Measurements from ENCODE around the gene CMSS1.
"Not testable (repeated sequence)": the region's sequence is repeated elsewhere in the genome, so short reads cannot be mapped to it uniquely, and the experiment has no call there.

The CMSS1 gene

GRCh38 chr3:100083209-100083608 lies 265.5 kb downstream of the CMSS1 start:
- DNase-seq (ENCODE audit: low read depth) = no peak

DNA sequence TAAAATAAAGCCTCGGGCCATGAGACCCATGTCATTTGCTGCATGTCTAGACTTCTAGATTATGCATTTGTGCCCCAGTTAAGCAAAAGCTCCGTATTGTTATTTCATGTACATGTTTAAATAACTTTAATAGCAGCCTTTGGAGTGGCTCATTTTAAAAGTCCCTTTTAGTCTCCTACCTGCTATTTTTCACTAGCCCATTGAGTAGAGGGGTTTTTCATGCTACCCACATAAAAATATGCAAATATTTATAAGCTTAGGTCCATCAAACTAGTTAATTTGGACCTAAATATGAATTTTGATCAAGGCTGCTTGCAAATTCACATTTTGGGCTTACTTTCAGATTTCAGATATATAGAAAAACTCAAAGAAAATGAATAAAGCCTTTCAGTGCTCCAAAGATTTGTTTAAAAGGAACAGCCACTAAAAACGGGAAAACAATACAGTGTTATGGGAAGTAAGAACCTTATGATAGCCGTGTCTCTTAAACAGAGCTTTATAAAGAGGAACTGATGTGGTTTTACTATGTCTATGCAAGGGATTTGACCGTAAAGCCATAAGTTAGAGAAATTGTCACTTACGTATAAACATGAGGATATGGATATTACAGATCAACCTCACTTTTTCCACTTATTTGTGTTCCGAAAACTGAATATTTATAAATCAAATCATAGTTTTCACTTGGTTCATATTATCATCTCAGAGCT lies 266.6 kb downstream of the CMSS1 start:
- DNase-seq (ENCODE audit: low read depth) = no peak

DNA sequence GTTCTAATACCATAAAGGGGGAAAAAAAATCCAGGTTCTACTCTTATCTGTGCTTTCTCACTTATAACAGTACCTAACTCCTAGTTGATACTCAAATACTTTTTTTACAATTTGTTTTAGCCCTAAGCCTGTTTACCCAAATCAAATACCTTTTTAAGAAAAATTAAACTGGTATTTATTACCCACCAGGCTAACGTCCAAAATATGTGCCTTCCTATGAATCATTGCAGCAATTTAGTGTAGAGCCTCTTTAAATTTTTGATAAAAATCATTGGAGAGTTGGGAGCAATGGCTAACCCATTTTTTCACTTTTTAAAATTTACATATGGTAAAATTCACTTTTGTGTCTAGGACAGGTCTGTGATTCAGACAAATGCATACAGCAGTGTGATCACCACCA lies 268.7 kb downstream of the CMSS1 start:
- DNase-seq (ENCODE audit: low read depth) = no peak

- peak; percentile 36 for DNase-seq (ENCODE audit: low read depth)
Measured at GRCh38 chr3:100087198-100087597, 269.5 kb downstream of the CMSS1 start.

- no peak for DNase-seq (ENCODE audit: low read depth)
Measured at GRCh38 chr3:100088735-100089368, 271.2 kb downstream of the CMSS1 start.

- peak; percentile 31 for DNase-seq (ENCODE audit: low read depth)
Measured at GRCh38 chr3:100089812-100090668, 272.4 kb downstream of the CMSS1 start.

GRCh38 chr3:100090669-100091005 lies 273.0 kb downstream of the CMSS1 start:
- DNase-seq (ENCODE audit: low read depth) = no peak

DNA sequence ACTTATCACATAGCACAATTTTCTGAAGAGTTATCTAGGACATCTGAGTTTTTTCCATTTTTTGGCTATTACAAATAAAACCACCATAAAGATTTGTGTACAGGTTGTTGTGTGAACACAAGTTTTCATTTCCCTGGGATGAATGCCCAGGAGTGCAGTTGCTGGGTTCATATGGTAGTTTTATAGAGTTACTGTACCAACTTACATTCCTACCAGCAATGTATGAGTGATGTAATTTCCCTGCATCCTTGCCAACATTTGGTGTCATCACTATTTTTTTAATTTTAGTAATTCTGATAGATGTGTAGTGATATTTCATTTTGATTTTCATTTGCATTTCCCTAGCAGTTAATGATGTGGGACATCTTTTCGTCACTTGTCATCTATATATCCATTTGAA lies 276.2 kb downstream of the CMSS1 start:
- no peak for DNase-seq (ENCODE audit: low read depth)

GRCh38 chr3:100096286-100096685 lies 278.6 kb downstream of the CMSS1 start:
- not testable (repeated sequence) for DNase-seq (ENCODE audit: low read depth)

DNA sequence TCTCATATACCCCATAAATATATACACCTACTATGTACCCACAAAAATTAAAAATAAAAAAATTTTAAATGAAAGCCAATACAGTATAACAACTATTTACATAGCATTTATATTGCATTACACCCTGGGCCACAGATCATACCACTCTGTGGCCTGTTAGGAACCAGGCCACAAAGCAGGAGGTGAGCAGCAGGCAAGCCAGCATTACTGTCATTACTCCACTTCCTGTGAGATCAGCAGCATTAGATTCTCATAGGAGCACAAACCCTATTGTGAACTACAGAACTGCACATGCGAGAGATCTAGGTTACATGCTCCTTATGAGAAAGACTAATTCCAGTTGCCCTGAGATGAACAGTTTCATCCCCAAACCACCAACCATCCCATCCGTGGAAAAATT lies 279.2 kb downstream of the CMSS1 start:
- DNase-seq (ENCODE audit: low read depth) = no peak

DNA sequence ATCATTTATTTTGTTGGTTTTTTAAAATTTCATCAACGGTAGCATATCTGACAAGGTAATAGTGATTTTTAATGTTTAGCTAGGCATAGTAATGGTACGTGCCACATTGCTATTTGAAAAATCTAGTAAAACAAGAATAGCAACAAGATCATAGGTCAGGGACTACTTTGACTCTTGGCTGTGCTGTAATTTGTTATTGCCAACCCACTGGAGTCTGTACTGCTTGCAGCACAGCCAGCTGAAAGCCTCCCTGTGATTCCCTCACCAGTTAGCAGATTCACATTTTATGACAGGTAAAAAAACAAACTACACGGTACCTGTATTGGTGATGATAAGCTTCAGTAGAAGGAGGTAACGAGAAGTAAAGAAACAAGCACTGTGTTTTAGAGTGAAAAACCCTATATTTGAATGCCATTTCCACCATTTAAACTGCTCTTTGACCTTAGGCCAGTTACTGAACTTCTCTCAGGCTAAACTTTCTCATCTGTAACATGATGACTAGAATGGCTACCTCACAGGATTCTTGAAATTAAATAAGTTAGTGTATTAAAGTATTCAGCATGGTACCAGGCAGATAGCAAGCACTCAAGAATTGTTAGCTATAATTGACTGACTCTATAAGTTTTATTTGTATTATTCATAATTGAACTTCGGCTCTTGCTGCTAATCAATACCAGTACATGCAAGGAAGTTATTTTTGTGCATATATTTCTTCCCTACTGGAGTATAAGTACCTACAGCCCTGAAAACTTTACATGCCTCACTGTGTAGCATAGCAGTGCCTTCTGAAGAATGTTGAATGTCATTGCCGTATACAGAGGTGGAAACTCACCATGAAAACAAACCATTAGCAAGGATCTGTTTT lies 280.5 kb downstream of the CMSS1 start:
- no peak for DNase-seq (ENCODE audit: low read depth)

DNA sequence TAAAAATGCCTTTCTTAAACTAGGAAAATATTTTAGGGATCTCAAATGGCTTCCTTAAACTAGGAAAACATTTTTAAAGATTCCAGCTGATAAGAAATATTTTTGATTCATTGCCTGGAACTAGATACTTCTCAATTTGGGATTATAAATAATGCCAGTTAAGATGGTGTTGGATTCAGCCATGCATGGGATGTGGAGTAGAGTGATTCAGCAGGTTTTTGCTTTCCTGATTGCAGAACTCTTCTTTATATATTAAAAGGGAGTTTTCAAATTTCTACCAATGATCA lies 281.1 kb downstream of the CMSS1 start:
- no peak for DNase-seq (ENCODE audit: low read depth)

- DNase-seq (ENCODE audit: low read depth) = no peak
Measured at GRCh38 chr3:100099621-100100020, 282.0 kb downstream of the CMSS1 start.

DNA sequence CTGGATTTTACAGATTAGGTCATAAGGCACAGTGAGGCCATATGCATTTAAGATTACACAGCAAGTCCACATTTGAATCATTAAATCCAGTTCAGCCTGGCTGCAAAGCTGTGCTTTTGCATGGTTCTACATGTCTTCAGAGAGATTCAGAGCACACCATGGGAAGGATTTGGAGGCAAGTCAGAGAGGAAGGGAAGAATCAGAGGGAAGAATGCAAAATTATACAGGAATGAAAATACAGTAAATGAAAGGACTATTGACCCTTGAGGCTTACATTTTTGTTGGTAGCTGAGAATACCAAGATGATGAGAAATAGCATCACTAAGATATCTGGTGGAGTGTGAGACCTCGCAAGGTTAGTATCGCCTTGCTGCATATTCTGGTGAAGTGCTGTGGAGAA lies 282.8 kb downstream of the CMSS1 start:
- no peak for DNase-seq (ENCODE audit: low read depth)

DNA sequence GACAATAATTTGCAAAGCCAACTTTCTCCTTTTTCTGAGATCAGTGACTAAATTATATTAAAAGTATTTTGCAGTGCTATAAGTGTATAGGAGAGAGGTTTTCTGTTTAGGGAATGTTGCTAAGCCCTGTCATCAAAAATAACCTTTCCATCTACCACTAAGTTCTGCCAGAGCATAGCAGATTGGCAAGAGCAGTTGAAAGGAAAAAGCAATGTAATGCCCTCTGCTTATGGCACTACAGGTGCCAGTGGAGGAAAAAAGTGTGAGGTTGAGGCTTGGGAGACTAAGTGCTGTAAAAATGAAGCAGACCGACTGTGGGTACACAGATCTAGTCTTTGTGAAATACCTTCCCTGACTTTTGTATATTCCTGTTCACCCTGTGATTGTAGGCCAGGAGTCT lies 285.1 kb downstream of the CMSS1 start:
- no peak for DNase-seq (ENCODE audit: low read depth)

GRCh38 chr3:100103558-100104441 lies 286.1 kb downstream of the CMSS1 start:
- DNase-seq (ENCODE audit: low read depth) = no peak

DNA sequence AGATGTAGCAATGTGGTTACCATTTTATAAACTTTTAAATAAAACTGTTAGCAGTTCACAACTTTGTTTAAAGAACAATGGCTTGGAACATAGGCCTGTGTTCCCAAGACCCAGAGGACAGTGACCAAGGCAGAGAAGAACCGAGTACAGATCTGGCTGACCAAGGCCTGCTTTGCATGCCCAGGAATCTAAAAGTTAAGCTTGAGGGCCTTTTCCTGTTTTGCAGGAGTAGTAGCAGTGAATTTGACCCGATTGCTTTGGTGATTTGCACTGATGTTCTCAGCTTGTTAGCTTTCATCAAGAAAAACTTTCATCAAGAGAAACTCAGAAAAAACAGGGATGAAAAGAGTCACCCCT lies 286.8 kb downstream of the CMSS1 start:
- no peak for DNase-seq (ENCODE audit: low read depth)

- no peak for DNase-seq (ENCODE audit: low read depth)
Measured at GRCh38 chr3:100104817-100105413, 287.3 kb downstream of the CMSS1 start.

DNA sequence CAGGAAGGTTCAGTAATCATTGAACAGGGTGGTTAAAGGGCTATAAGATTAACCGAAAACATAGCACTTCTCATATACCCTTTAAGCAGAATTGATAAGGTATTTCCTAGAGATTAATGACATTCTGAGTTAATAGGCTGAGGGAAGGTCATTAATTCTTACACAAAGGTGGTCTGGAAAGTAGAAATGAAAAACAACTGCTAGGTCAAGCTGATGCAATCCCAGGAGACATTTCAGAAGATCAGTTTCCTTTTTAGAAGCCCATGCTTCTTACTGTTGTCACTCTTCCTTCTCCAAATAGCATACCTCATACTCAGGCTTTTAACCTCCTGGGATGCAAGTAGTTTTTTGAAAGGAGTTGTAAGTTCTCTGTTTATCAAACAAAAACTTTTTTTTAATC lies 287.8 kb downstream of the CMSS1 start:
- DNase-seq (ENCODE audit: low read depth) = no peak

- DNase-seq (ENCODE audit: low read depth) = no peak
Measured at GRCh38 chr3:100106094-100106493, 288.4 kb downstream of the CMSS1 start.

DNA sequence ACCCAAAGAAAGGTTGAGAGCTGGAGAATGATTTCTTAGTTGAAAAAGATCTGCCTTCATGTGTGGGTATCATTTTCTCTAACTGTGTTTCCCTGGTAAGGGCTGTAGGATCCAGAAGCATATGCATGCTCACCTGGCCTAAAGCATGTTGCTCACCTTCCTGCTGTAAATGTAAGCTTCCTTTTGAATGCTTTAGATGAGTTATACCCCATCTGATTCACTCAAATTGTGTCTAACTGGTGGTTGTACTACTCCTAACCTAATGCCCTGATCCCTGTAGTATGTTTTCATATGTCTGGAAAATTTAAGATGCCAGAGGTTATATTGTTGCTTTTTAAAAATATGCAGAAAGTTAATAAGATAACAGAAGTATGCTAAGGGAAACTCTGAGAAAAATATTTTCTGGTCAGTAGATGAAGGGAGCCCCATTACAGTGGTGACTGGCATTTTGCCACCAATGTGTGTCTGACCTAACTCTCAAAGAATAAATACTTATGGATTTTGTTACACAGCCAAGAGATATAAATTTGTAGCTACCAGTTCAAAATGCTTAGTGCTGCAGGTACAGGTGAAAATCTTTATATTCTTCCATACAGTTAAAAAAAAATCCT lies 289.0 kb downstream of the CMSS1 start:
- DNase-seq (ENCODE audit: low read depth) = no peak

Data from fibroblast of the conjunctiva (primary cell).